A673 (cell line): ENCODE measurements around the gene DNAH5. TPM values are rescaled to one million over a fixed set of nuclear protein-coding genes. Genes with fewer than 3 reads are reported as not detected.

Experiments used
- BruUV-seq: library from RNA; stranded (reverse); fragments of 400-500 nt; replicated peaks from 2 replicates; lab custom pipeline; 2021; lab: Mats Ljungman, UMichigan
- CTCF ChIA-PET: fragments of 300-600 bp; sonication (Branson Sonifier 250); formaldehyde crosslinking; loops from one replicate; lab custom pipeline; 2022; ENCODE audit warnings: antibody characterized with exemption; lab: Charles Lee
- POLR2A ChIA-PET: fragments of 300-600 bp; sonication (Branson Sonifier 250); formaldehyde crosslinking; loops from one replicate; lab custom pipeline; 2022; ENCODE audit warnings: antibody characterized with exemption; ENCODE audit not compliant: low non-redundant PET; lab: Charles Lee
- DNase-seq: peaks from one replicate; pipeline ENCODE4 v3.0.0-alpha.2; 2015; ENCODE audit warnings: low spot score
- H3K27ac ChIP-seq: fragments of 200-600 bp; sonication (generic); 2 replicates; pipeline ENCODE4 v1.5.1; 2016; ENCODE audit warnings: mixed run types, low read depth, mild to moderate bottlenecking, mixed read lengths, antibody characterized with exemption, low read length; ENCODE audit not compliant: poor library complexity, severe bottlenecking
- H3K27me3 ChIP-seq: fragments of 200-600 bp; sonication (generic); replicated peaks from 2 replicates; pipeline ENCODE4 v1.6.1; 2017; ENCODE audit warnings: mixed run types, low read depth, mild to moderate bottlenecking, mixed read lengths, antibody characterized with exemption, low read length; ENCODE audit not compliant: insufficient read depth, poor library complexity
- H3K36me3 ChIP-seq: fragments of 200-600 bp; sonication (generic); 2 replicates; pipeline ENCODE4 v1.6.1; 2016; ENCODE audit warnings: mixed run types, mild to moderate bottlenecking, mixed read lengths, antibody characterized with exemption, low read length; ENCODE audit not compliant: insufficient read depth, poor library complexity, severe bottlenecking
- H3K4me1 ChIP-seq: fragments of 200-600 bp; sonication (generic); 2 replicates; pipeline ENCODE4 v1.6.1; 2017; ENCODE audit warnings: mixed run types, mild to moderate bottlenecking, mixed read lengths, antibody characterized with exemption, low read length; ENCODE audit not compliant: insufficient read depth, poor library complexity, severe bottlenecking
- H3K4me3 ChIP-seq: fragments of 200-600 bp; sonication (generic); 2 replicates; pipeline ENCODE4 v1.5.1; 2016; ENCODE audit warnings: low read depth, mixed run types, mild to moderate bottlenecking, mixed read lengths, low read length; ENCODE audit not compliant: poor library complexity, severe bottlenecking
- H3K9me3 ChIP-seq: fragments of 200-600 bp; sonication (generic); 2 replicates; pipeline ENCODE4 v1.6.1; 2016; ENCODE audit warnings: mixed run types, low read depth, mild to moderate bottlenecking, mixed read lengths, antibody characterized with exemption, low read length; ENCODE audit not compliant: poor library complexity, severe bottlenecking
- EZH2 ChIP-seq: fragments of 200-600 bp; sonication (generic); IDR thresholded peaks from 2 replicates; pipeline ENCODE4 v1.6.1; 2017; ENCODE audit warnings: borderline replicate concordance, low read depth, mild to moderate bottlenecking, mixed read lengths, antibody characterized with exemption, low read length; ENCODE audit not compliant: poor library complexity, severe bottlenecking
- intact Hi-C: fragments of 100-400 bp; cut with micrococcal nuclease; formaldehyde crosslinking; loops from one replicate; pipeline ENCODE4 v1.10.0; 2022; ENCODE audit not compliant: unreplicated experiment
- total RNA-seq: library from RNA; stranded (reverse); gene quantifications from 2 replicates; pipeline ENCODE4 v1.2.3, GENCODE V29; 2021
- TF ChIP-seq, protein P1 (sequence below): fragments of 300-800, 200-600 bp; sonication (generic); conservative IDR thresholded peaks from 2 replicates; pipeline ENCODE4 v1.5.1; 2017; ENCODE audit warnings: low read depth, mild to moderate bottlenecking, antibody characterized with exemption, low read length, moderate library complexity, mixed read lengths

DNAH5 gene
- total RNA-seq, 1 experiment from 2014 or later, result not detected

DNA sequence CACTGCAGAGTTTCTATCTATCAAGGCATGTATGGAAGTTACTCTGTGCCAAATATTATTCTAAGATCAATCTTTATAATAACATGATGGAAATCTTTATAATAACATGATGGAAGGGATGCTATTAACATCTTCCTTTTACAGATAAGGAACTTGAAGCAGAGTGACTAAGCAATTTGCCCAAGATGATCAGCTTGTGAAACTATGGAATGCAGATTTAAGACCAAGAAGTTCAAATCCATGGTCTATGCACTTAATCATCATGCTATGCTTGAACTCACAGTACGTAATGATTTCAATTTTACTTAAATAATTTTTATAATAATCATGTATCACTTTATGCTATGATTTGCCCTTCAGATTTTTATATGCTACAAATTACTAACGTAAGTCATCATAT is 123.1 kb downstream of the DNAH5 start:
- no peak for DNase-seq
- CTCF ChIA-PET, result no interaction called here
- BruUV-seq, result no TSS peak

DNA sequence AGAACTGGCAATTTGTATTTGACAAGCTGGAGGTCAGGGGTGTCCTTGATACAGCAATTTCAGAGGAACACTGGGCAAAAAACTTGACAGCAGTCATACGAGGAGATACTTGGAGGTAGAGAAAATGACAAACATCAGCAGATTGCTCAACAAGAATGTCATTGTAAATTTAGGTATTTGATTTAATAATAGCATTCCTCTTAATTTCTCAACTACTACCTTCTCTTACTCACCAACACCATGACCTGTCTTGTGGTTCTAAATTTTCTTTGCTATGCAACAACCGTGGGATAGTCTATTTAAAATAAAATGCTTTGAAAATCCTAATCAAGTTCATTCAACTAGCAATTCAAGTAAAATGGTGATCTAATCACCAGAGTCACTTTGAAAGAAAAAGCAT is 128.4 kb downstream of the DNAH5 start:
- no peaks in the 10 kb centered on the region for H3K9me3 ChIP-seq
- intact Hi-C loops, result no loop called here
- CTCF ChIA-PET, result no interaction called here
- no peaks in the 10 kb centered on the region for H3K36me3 ChIP-seq
- no peak overlapping the region for H3K27ac ChIP-seq
- POLR2A ChIA-PET, result no interaction called here
- H3K4me1 ChIP-seq, result no peaks in the 10 kb centered on the region
- TF ChIP-seq, protein P1, sequence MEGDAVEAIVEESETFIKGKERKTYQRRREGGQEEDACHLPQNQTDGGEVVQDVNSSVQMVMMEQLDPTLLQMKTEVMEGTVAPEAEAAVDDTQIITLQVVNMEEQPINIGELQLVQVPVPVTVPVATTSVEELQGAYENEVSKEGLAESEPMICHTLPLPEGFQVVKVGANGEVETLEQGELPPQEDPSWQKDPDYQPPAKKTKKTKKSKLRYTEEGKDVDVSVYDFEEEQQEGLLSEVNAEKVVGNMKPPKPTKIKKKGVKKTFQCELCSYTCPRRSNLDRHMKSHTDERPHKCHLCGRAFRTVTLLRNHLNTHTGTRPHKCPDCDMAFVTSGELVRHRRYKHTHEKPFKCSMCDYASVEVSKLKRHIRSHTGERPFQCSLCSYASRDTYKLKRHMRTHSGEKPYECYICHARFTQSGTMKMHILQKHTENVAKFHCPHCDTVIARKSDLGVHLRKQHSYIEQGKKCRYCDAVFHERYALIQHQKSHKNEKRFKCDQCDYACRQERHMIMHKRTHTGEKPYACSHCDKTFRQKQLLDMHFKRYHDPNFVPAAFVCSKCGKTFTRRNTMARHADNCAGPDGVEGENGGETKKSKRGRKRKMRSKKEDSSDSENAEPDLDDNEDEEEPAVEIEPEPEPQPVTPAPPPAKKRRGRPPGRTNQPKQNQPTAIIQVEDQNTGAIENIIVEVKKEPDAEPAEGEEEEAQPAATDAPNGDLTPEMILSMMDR, result no peak
- no peak for TF ChIP-seq EZH2
- H3K27me3 ChIP-seq, result peaks cover 23% of the 10 kb centered on the region
- H3K4me3 ChIP-seq, result no peak overlapping the region
- DNase-seq, result no peak
- no TSS peak for BruUV-seq

More for the DNA sequence above, 123.1 kb downstream of the DNAH5 start:
- Histone ChIP-seq H3K9me3 (no peaks in the 10 kb centered on the region), H3K36me3 (no peaks in the 10 kb centered on the region), H3K4me3 (no peak overlapping the region), H3K4me1 (no peaks in the 10 kb centered on the region), H3K27me3 (peaks cover 19% of the 10 kb centered on the region), H3K27ac (no peak overlapping the region)
- TF ChIP-seq, protein P1, result no peak
- no peak for TF ChIP-seq EZH2
- POLR2A ChIA-PET, result no interaction called here
- intact Hi-C loops, result no loop called here

- BruUV-seq, result no TSS peak
- POLR2A ChIA-PET, result no interaction called here
- Histone ChIP-seq H3K4me3 (no peak overlapping the region), H3K4me1 (no peaks in the 10 kb centered on the region), H3K27me3 (peaks cover 23% of the 10 kb centered on the region), H3K36me3 (no peaks in the 10 kb centered on the region), H3K27ac (no peak overlapping the region), H3K9me3 (no peaks in the 10 kb centered on the region)
- TF ChIP-seq EZH2, result no peak
- TF ChIP-seq, protein P1, result no peak
- CTCF ChIA-PET, result no interaction called here
- intact Hi-C loops, result no loop called here
- DNase-seq, result no peak
Observed at GRCh38 chr5:13814301-13814700, 130.2 kb downstream of the DNAH5 start.
